OCI-LY1 (cell line): ENCODE data around the gene ZNRF1.
"Not testable (repeated sequence)": the region's sequence is repeated elsewhere in the genome, so short reads cannot be mapped to it uniquely, and the experiment has no call there.

ENCODE experiments used
- EZH2 ChIP-seq: fragments of 200-600 bp; sonication (generic), shearing (Covaris generic); IDR thresholded peaks from 2 replicates; pipeline ENCODE4 v1.8.0; 2017; ENCODE audit warnings: borderline replicate concordance, mixed run types, mild to moderate bottlenecking, antibody characterized with exemption, low read length, moderate library complexity, mixed read lengths
- TF ChIP-seq, protein P1 (sequence below): fragments of 200-600 bp; sonication (generic), shearing (Covaris generic); IDR thresholded peaks from 2 replicates; pipeline ENCODE4 v1.5.1; 2017; ENCODE audit warnings: mild to moderate bottlenecking, antibody characterized with exemption, low read length, moderate library complexity, mixed read lengths

DNA sequence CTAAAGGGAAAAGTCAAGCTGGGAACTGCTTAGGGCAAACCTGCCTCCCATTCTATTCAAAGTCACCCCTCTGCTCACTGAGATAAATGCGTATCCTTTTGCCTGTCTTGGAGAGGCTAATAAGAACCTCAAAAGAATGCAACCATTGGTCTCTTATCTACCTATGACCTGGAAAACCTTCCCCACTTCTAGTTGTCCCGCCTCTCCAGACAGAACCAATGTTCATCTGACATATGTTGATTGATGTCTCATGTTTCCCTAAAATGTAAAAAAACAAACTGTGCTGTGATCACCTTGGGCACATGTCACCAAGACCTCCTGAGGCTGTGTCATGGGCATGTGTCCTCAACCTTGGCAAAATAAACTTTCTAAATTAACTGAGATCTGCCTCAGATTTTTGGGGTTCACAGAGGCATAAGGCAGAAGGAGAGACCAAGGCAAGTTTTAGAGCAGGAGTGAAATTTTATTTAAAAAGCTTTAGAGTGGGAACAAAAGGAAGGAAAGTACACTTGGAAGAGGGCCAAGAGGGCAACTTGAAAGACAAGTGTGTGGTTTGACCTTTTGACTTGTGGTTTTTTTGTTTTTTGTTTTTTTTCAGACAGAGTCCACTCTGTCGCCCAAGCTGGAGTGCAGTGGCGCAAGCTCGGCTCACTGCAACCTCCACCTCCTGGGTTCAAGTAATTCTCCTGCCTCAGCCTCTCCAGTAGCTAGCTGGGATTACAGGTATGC, 130.8 kb downstream of the ZNRF1 start:
- TF ChIP-seq, protein P1, sequence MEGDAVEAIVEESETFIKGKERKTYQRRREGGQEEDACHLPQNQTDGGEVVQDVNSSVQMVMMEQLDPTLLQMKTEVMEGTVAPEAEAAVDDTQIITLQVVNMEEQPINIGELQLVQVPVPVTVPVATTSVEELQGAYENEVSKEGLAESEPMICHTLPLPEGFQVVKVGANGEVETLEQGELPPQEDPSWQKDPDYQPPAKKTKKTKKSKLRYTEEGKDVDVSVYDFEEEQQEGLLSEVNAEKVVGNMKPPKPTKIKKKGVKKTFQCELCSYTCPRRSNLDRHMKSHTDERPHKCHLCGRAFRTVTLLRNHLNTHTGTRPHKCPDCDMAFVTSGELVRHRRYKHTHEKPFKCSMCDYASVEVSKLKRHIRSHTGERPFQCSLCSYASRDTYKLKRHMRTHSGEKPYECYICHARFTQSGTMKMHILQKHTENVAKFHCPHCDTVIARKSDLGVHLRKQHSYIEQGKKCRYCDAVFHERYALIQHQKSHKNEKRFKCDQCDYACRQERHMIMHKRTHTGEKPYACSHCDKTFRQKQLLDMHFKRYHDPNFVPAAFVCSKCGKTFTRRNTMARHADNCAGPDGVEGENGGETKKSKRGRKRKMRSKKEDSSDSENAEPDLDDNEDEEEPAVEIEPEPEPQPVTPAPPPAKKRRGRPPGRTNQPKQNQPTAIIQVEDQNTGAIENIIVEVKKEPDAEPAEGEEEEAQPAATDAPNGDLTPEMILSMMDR, result not testable (repeated sequence)
- TF ChIP-seq EZH2, result not testable (repeated sequence)
